ENCODE data around the gene KCTD11. TPM values are rescaled to one million over a fixed set of nuclear protein-coding genes. Genes with fewer than 3 reads are reported as not detected.

Gene KCTD11
- total RNA-seq, 1 experiment from 2014 or later: 1.7 TPM

Other genes with a start within 250 kb of the KCTD11 start
- gene ASGR2, start 237.3 kb upstream of the KCTD11 start, total RNA-seq (2014; rRNA removed; shearing (Covaris generic)): not detected in 2 replicates
- gene ASGR1, start 172.8 kb upstream of the KCTD11 start, total RNA-seq (2014; rRNA removed; shearing (Covaris generic)): 0.79 and 0.84 TPM in 2 replicates
- gene DLG4, start 132.3 kb upstream of the KCTD11 start, total RNA-seq (2014; rRNA removed; shearing (Covaris generic)): 1.9 and 3.9 TPM in 2 replicates
- 44.6 and 64.2 TPM in 2 replicates for gene ACADVL, start 132.2 kb upstream of the KCTD11 start, total RNA-seq (2014; rRNA removed; shearing (Covaris generic))
- gene DVL2, start 117.6 kb upstream of the KCTD11 start, total RNA-seq (2014; rRNA removed; shearing (Covaris generic)): 33.4 and 39.0 TPM in 2 replicates
- gene PHF23, start 112.7 kb upstream of the KCTD11 start, total RNA-seq (2014; rRNA removed; shearing (Covaris generic)): 28.7 and 30.9 TPM in 2 replicates
- 139 and 141 TPM in 2 replicates for gene GABARAP, start 109.7 kb upstream of the KCTD11 start, total RNA-seq (2014; rRNA removed; shearing (Covaris generic))
- gene CTDNEP1, start 100.4 kb upstream of the KCTD11 start, total RNA-seq (2014; rRNA removed; shearing (Covaris generic)): 36.1 and 36.9 TPM in 2 replicates
- 39.6 and 43.8 TPM in 2 replicates for gene ELP5, start 99.9 kb upstream of the KCTD11 start, total RNA-seq (2014; rRNA removed; shearing (Covaris generic))
- gene CLDN7, start 89.7 kb upstream of the KCTD11 start, total RNA-seq (2014; rRNA removed; shearing (Covaris generic)): 0.25 and 0.34 TPM in 2 replicates
- gene SLC2A4, start 70.4 kb upstream of the KCTD11 start, total RNA-seq (2014; rRNA removed; shearing (Covaris generic)): 1.3 and 1.5 TPM in 2 replicates
- not detected in 2 replicates for gene YBX2, start 57.5 kb upstream of the KCTD11 start, total RNA-seq (2014; rRNA removed; shearing (Covaris generic))
- gene EIF5A, start 44.5 kb upstream of the KCTD11 start, total RNA-seq (2014; rRNA removed; shearing (Covaris generic)): 339 and 372 TPM in 2 replicates
- 32.2 and 39.7 TPM in 2 replicates for gene GPS2, start 36.8 kb upstream of the KCTD11 start, total RNA-seq (2014; rRNA removed; shearing (Covaris generic))
- gene NEURL4, start 22.8 kb upstream of the KCTD11 start, total RNA-seq (2014; rRNA removed; shearing (Covaris generic)): 18.7 and 19.7 TPM in 2 replicates
- gene ACAP1, start 15.6 kb upstream of the KCTD11 start, total RNA-seq (2014; rRNA removed; shearing (Covaris generic)): 0.20 and 0.67 TPM in 2 replicates
- gene TMEM95, start 3.0 kb downstream of the KCTD11 start, total RNA-seq (2014; rRNA removed; shearing (Covaris generic)): not detected in 2 replicates
- not detected in 2 replicates for gene TNK1, start 28.9 kb downstream of the KCTD11 start, total RNA-seq (2014; rRNA removed; shearing (Covaris generic))
- gene PLSCR3, start 42.4 kb downstream of the KCTD11 start, total RNA-seq (2014; rRNA removed; shearing (Covaris generic)): 5.9 and 6.7 TPM in 2 replicates
- 62.4 and 71.8 TPM in 2 replicates for gene TMEM256, start 51.9 kb downstream of the KCTD11 start, total RNA-seq (2014; rRNA removed; shearing (Covaris generic))
- gene NLGN2, start 55.7 kb downstream of the KCTD11 start, total RNA-seq (2014; rRNA removed; shearing (Covaris generic)): 5.0 and 6.8 TPM in 2 replicates
- gene SPEM1, start 68.2 kb downstream of the KCTD11 start, total RNA-seq (2014; rRNA removed; shearing (Covaris generic)): not detected in 2 replicates
- not detected in 2 replicates for gene SPEM2, start 73.5 kb downstream of the KCTD11 start, total RNA-seq (2014; rRNA removed; shearing (Covaris generic))
- not detected in 2 replicates for gene SPEM3, start 76.7 kb downstream of the KCTD11 start, total RNA-seq (2014; rRNA removed; shearing (Covaris generic))
- 0.10 and 0.53 TPM in 2 replicates for gene TMEM102, start 83.3 kb downstream of the KCTD11 start, total RNA-seq (2014; rRNA removed; shearing (Covaris generic))
- gene FGF11, start 87.3 kb downstream of the KCTD11 start, total RNA-seq (2014; rRNA removed; shearing (Covaris generic)): 4.0 and 5.0 TPM in 2 replicates
- 33.3 and 36.9 TPM in 2 replicates for gene CHRNB1, start 92.9 kb downstream of the KCTD11 start, total RNA-seq (2014; rRNA removed; shearing (Covaris generic))
- 4.7 and 5.3 TPM in 2 replicates for gene ZBTB4, start 127.5 kb downstream of the KCTD11 start, total RNA-seq (2014; rRNA removed; shearing (Covaris generic))
- not detected in 2 replicates for gene SLC35G6, start 129.3 kb downstream of the KCTD11 start, total RNA-seq (2014; rRNA removed; shearing (Covaris generic))
- gene POLR2A, start 132.2 kb downstream of the KCTD11 start, total RNA-seq (2014; rRNA removed; shearing (Covaris generic)): 27.7 and 32.0 TPM in 2 replicates
- not detected in 2 replicates for gene TNFSF12, start 196.9 kb downstream of the KCTD11 start, total RNA-seq (2014; rRNA removed; shearing (Covaris generic))
- 0.40 and 0.41 TPM in 2 replicates for gene TNFSF13, start 206.6 kb downstream of the KCTD11 start, total RNA-seq (2014; rRNA removed; shearing (Covaris generic))
- gene SENP3, start 209.8 kb downstream of the KCTD11 start, total RNA-seq (2014; rRNA removed; shearing (Covaris generic)): 63.8 and 73.6 TPM in 2 replicates
- gene CD68, start 227.5 kb downstream of the KCTD11 start, total RNA-seq (2014; rRNA removed; shearing (Covaris generic)): 0.18 TPM in 1 of 2 replicates, not detected in the other
- 44.1 and 49.9 TPM in 2 replicates for gene MPDU1, start 231.7 kb downstream of the KCTD11 start, total RNA-seq (2014; rRNA removed; shearing (Covaris generic))
- gene SOX15, start 237.9 kb downstream of the KCTD11 start, total RNA-seq (2014; rRNA removed; shearing (Covaris generic)): 0.10 and 0.30 TPM in 2 replicates